Amniotic stem cell (primary cell): ENCODE measurements around the gene SULT6B1.

ENCODE experiments used
- DNase-seq: peaks from one replicate; lab custom pipeline; 2025; lab: John Stamatoyannopoulos, UW

Gene SULT6B1

DNA sequence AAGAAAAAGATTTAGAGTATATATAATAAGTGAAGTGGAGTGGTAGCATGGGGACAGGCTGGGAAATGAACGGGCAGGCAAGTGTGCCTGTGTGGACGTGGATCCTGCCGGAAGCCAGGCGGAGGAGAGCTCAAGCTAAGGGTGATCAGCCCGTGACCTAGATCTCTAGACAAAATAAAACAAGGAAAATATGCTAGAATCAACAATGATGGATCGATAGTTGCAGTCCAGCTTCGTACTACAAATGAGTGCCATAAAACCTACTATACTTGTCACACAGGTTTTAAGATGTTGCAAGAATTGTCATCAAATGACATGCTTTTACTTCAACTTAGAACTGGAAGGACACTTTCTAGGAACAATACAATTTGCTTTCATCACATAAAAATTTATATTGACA, 40.1 kb downstream of the SULT6B1 start:
- DNase-seq, result no peak

- no peak for DNase-seq
These were observed 42.4 kb downstream of the SULT6B1 start for GRCh38 chr2:37146062-37146461.

DNA sequence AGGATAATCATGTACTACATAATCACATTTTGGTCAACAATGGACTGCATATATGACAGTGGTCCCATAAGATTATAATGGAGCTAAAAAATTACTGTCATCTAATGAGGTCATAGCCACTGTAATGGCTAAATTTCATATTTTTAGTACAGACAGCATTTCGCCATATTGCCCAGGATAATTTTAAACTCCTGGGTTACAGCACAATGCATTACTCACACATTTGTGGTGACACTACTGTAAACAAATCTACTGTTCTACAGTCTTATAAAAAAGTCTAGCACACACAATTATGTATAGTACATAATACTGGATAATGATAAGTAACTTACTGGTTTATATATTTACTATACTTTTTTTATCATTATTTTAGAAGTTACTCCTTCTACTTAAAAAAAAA, 44.5 kb downstream of the SULT6B1 start:
- DNase-seq, result no peak

GRCh38 chr2:37142546-37142945, 45.9 kb downstream of the SULT6B1 start:
- DNase-seq, result no peak

DNA sequence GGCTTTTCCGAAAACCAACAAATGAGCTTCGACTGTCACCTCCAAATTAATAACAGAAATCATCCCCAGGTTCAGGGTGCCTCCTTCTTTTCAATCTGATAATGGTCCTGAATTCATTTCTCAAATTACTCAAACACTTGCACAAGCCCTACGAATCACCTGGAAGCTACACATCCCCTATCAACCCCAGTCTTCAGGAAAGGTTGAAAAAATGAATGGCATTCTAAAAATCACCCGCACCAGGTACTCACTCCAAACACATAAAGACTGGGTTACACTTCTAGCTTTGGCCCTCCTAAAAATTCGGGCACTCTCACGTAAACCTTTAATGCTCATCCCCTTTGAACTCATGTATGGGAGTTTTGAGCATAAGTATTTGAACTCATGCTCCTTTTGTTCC, 55.6 kb downstream of the SULT6B1 start:
- DNase-seq, result no peak

DNA sequence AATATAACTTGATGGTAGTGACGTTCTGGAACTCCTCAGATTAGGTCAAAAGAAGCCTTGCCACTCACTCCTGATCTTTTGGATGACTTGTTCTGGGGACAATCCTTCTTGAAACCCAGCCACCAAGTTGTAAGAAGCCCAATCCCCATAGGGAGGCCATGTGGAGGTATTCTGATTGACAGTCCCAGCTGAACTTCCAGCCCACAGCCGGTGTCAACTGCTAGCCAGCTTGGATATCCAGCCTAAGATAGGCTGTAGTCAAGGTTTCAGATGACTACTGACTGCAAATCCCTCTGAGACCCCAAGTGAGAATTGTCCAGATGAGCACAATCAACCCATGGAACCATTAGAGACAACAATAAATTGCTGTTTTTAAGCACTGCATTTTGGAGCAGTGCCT, 63.1 kb downstream of the SULT6B1 start:
- DNase-seq, result no peak

DNA sequence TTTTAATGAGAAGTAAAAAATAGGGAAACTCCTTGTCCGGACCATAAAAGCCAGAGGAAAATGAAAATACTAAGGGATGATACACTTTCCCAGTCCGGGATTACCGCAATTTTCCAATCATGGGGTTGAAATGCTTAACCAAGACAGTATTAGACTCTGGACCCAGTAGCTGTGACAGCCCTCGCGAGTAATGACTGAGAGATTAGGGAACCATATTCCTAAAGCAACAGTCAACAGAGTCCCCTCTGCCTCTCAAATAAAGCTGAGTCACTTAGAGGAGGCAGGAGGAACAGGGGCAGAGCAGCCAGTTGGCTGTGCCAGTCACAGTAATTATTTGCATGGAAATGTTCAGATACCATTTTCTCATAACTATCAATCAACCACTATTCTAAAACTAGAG, 69.3 kb downstream of the SULT6B1 start:
- DNase-seq, result no peak
